ENCODE data around the gene LEFTY1. TPM values are rescaled to one million over a fixed set of nuclear protein-coding genes. Genes with fewer than 3 reads are reported as not detected.

The LEFTY1 gene
- total RNA-seq, 1 donor from 2014 or later: 0.65 TPM

DNA sequence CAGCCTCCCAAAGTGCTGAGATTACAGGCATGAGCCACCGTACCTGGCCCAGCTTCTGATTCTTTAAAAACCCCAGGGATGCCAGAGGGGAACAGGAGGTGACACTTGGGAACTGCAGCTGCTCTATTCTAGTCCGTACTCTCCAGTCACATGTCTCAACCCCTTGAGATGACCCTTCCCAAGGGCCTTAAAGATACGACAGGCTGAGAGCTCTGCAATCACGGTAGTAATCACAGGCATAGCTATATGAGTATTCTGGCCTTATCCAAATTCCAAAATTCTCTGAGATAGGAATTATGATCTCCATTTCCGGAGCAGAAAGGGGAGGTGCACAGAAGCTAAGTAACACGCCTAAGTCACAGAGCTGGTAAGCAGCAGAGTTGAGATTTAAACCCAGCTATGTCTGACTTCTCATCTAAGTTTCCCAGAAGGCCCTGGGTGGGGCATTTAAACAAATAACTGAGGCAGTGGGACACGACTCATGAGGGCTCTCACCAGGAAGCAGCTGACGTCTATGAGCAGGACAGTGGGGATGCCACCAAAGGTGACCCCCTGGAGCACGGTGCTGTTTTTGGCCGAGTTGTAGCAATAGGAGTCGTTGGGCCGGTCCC is 11.9 kb downstream of the LEFTY1 start:
- Mint-ChIP-seq H3K27me3 (ENCODE audit: low read depth) (peaks cover 2% of the 10 kb centered on the region), H3K9me3 (no peaks in the 10 kb centered on the region), H3K36me3 (ENCODE audit: low read depth) (no peaks in the 10 kb centered on the region), H3K4me3 (no peak overlapping the region), H3K4me1 (peaks cover 28% of the 10 kb centered on the region), H3K27ac (ENCODE audit: unreplicated experiment) (no peak overlapping the region)
- TF ChIP-seq, protein P1, sequence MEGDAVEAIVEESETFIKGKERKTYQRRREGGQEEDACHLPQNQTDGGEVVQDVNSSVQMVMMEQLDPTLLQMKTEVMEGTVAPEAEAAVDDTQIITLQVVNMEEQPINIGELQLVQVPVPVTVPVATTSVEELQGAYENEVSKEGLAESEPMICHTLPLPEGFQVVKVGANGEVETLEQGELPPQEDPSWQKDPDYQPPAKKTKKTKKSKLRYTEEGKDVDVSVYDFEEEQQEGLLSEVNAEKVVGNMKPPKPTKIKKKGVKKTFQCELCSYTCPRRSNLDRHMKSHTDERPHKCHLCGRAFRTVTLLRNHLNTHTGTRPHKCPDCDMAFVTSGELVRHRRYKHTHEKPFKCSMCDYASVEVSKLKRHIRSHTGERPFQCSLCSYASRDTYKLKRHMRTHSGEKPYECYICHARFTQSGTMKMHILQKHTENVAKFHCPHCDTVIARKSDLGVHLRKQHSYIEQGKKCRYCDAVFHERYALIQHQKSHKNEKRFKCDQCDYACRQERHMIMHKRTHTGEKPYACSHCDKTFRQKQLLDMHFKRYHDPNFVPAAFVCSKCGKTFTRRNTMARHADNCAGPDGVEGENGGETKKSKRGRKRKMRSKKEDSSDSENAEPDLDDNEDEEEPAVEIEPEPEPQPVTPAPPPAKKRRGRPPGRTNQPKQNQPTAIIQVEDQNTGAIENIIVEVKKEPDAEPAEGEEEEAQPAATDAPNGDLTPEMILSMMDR (conservative IDR thresholded peaks at IDR 0.05): no peak
- DNase-seq (ENCODE audit: low read depth, low spot score): no peak

DNA sequence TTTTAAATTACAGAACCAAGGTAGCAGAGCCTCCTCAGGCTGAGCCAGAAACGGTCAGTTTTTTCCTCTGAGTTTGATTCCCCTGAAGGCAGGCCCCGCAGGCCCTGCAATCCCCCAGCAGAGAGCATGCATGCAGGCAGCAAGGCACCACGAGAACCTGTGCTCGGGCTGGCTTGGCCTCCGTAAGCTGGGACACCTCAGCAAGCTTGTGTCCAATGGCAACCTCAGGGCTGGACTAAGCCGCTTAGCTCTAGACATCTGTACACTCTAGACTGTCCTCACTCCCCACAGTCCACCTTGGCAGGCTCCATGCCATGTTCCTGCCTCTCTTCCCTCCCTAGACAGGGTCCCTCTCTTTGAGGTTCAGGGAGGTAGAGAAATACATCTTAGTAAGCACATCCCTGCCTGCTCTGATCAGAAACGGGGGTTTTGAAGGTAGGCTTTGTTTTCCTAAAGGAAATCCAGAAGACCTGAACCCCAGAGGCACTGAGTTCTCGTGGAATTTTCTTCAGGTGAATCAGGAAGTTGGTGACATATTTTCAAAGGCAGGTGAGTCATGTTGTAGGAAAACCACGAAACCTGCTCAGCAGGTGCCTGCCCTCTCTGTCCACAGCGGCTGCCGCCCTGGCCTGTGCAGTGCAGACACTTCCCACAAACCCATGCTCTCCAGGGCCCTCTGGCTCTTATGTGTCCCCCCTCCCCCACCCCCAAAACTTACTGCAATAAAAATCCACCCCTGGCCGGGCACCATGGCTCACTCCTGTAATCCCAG is 13.7 kb downstream of the LEFTY1 start:
- H3K36me3 Mint-ChIP-seq (ENCODE audit: low read depth): no peaks in the 10 kb centered on the region
- no peaks in the 10 kb centered on the region for H3K9me3 Mint-ChIP-seq

GRCh38 chr1:225874431-225874830 is 14.5 kb downstream of the LEFTY1 start:
- Mint-ChIP-seq H3K9me3 (no peaks in the 10 kb centered on the region), H3K36me3 (ENCODE audit: low read depth) (no peaks in the 10 kb centered on the region), H3K27ac (ENCODE audit: unreplicated experiment) (no peak overlapping the region), H3K4me1 (peaks cover 14% of the 10 kb centered on the region), H3K4me3 (no peak overlapping the region), H3K27me3 (ENCODE audit: low read depth) (no peaks in the 10 kb centered on the region)
- TF ChIP-seq, protein P1 (conservative IDR thresholded peaks at IDR 0.05): no peak
- DNase-seq (ENCODE audit: low read depth, low spot score): no peak

More for the DNA sequence above, 13.7 kb downstream of the LEFTY1 start:
- DNase-seq (ENCODE audit: low read depth, low spot score): no peak
- Mint-ChIP-seq H3K4me1 (peaks cover 22% of the 10 kb centered on the region), H3K27me3 (ENCODE audit: low read depth) (no peaks in the 10 kb centered on the region), H3K27ac (ENCODE audit: unreplicated experiment) (no peak overlapping the region), H3K4me3 (no peak overlapping the region)
- TF ChIP-seq, protein P1 (conservative IDR thresholded peaks at IDR 0.05): no peak

GRCh38 chr1:225873281-225873850 is 15.6 kb downstream of the LEFTY1 start:
- TF ChIP-seq, protein P1 (conservative IDR thresholded peaks at IDR 0.05): no peak
- DNase-seq (ENCODE audit: low read depth, low spot score): no peak
- H3K9me3 Mint-ChIP-seq: no peaks in the 10 kb centered on the region
- no peaks in the 10 kb centered on the region for H3K27me3 Mint-ChIP-seq (ENCODE audit: low read depth)
- H3K27ac Mint-ChIP-seq (ENCODE audit: unreplicated experiment): no peak overlapping the region
- peaks cover 8% of the 10 kb centered on the region for H3K4me1 Mint-ChIP-seq
- H3K36me3 Mint-ChIP-seq (ENCODE audit: low read depth): no peaks in the 10 kb centered on the region
- H3K4me3 Mint-ChIP-seq: no peak overlapping the region

GRCh38 chr1:225872075-225872430 is 16.9 kb downstream of the LEFTY1 start:
- Mint-ChIP-seq H3K4me1 (no peaks in the 10 kb centered on the region), H3K4me3 (no peak overlapping the region), H3K27me3 (ENCODE audit: low read depth) (no peaks in the 10 kb centered on the region), H3K27ac (ENCODE audit: unreplicated experiment) (no peak overlapping the region), H3K9me3 (no peaks in the 10 kb centered on the region), H3K36me3 (ENCODE audit: low read depth) (no peaks in the 10 kb centered on the region)
- TF ChIP-seq, protein P1 (conservative IDR thresholded peaks at IDR 0.05): no peak
- DNase-seq (ENCODE audit: low read depth, low spot score): no peak
